Astrocyte of the cerebellum (primary cell): ENCODE measurements around the gene PPP1R1C.

ENCODE experiments used
- DNase-seq: peaks from one replicate; pipeline ENCODE4 v3.0.0-alpha.2; 2011; ENCODE audit warnings: low read depth
- H3K4me3 ChIP-seq: 2 replicates; pipeline ENCODE4 v1.5.1; 2011; ENCODE audit warnings: mild to moderate bottlenecking, low read depth, low read length, moderate library complexity
- in situ Hi-C: cut with HindIII; loops from 2 replicates; pipeline ENCODE4 v1.10.0; 2017; ENCODE audit warnings: low sequenced_read_pairs
- TF ChIP-seq, protein P1 (sequence below): IDR thresholded peaks from 2 replicates; pipeline ENCODE4 v1.5.1; 2012; ENCODE audit warnings: low read length, low read depth, moderate library complexity, mild to moderate bottlenecking; ENCODE audit errors: missing control alignments

The PPP1R1C gene, protein sequence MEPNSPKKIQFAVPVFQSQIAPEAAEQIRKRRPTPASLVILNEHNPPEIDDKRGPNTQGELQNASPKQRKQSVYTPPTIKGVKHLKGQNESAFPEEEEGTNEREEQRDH

GRCh38 chr2:181985632-181986205, at the start of gene PPP1R1C:
TSS of gene PPP1R1C (plus strand) at chr2:181985853. CDS start at chr2:181986111, 258 bp downstream.
- DNase-seq, result no peak
- TF ChIP-seq, protein P1, sequence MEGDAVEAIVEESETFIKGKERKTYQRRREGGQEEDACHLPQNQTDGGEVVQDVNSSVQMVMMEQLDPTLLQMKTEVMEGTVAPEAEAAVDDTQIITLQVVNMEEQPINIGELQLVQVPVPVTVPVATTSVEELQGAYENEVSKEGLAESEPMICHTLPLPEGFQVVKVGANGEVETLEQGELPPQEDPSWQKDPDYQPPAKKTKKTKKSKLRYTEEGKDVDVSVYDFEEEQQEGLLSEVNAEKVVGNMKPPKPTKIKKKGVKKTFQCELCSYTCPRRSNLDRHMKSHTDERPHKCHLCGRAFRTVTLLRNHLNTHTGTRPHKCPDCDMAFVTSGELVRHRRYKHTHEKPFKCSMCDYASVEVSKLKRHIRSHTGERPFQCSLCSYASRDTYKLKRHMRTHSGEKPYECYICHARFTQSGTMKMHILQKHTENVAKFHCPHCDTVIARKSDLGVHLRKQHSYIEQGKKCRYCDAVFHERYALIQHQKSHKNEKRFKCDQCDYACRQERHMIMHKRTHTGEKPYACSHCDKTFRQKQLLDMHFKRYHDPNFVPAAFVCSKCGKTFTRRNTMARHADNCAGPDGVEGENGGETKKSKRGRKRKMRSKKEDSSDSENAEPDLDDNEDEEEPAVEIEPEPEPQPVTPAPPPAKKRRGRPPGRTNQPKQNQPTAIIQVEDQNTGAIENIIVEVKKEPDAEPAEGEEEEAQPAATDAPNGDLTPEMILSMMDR, result no peak
- in situ Hi-C loops, result no loop called here
- H3K4me3 ChIP-seq, result no peak within 1 kb of the TSS

GRCh38 chr2:181937473-181937872, 48.2 kb upstream of the PPP1R1C start:
- in situ Hi-C loops, result no loop called here
- no peak for DNase-seq
- H3K4me3 ChIP-seq, result no peak overlapping the region
- TF ChIP-seq, protein P1, result no peak

- TF ChIP-seq, protein P1, result no peak
- no peak for DNase-seq
- no peak overlapping the region for H3K4me3 ChIP-seq
- in situ Hi-C loops, result no loop called here
Observed at GRCh38 chr2:181943411-181944124, 42.1 kb upstream of the PPP1R1C start.

GRCh38 chr2:181944164-181944913, 41.3 kb upstream of the PPP1R1C start:
- no peak overlapping the region for H3K4me3 ChIP-seq
- TF ChIP-seq, protein P1, result no peak
- in situ Hi-C loops, result no loop called here
- no peak for DNase-seq

DNA sequence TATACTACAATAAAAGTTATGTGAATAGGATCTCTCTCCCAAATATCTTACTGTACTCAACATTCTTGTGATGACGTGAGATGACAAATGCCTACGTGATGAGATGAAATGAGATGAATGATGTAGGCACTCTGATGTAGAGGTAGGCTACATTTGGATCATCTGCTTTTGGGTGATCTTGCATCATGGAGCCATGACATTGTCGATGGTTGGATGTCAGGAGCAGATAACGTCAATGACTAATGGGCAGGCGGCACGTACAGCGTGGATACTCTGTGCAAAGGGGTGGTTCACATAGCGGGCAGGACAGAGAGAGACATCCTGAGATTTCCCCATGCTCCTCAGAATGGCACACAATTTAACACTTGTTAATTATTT, 40.8 kb upstream of the PPP1R1C start:
- in situ Hi-C loops, result no loop called here
- DNase-seq, result no peak
- TF ChIP-seq, protein P1, result no peak
- no peak overlapping the region for H3K4me3 ChIP-seq

GRCh38 chr2:181946444-181947127, 39.1 kb upstream of the PPP1R1C start:
- no peak overlapping the region for H3K4me3 ChIP-seq
- in situ Hi-C loops, result no loop called here
- no peak for DNase-seq
- TF ChIP-seq, protein P1, result no peak
